ENCODE measurements around the gene SCAMP2. TPM values are rescaled to one million over a fixed set of nuclear protein-coding genes. Genes with fewer than 3 reads are reported as not detected.

Gene SCAMP2
- total and polyA plus RNA-seq, 10 of the 15 experiments (the other 5 are each of a cell fraction or from before 2014, with no cell fraction given), result 10.9 to 158 (median 99.6) TPM

- no peaks in the 10 kb centered on the region for H4K20me1 ChIP-seq (ENCODE audit: control insufficient read depth, insufficient read depth)
- H3K4me2 ChIP-seq (ENCODE audit: control insufficient read depth, insufficient read depth), result no peak overlapping the region
- no peaks in the 10 kb centered on the region for H3K9me3 ChIP-seq (replicated peaks; ENCODE audit: control insufficient read depth, insufficient read depth, low read length)
- in situ Hi-C loops (cut with MboI) (no loop called here), intact Hi-C loops (cut with micrococcal nuclease; ENCODE audit: unreplicated experiment) (loop anchor here (5.0 kb wide), 2 partner anchors 42 to 58 kb away; no protein-coding TSS in a partner anchor)
- ATAC-seq (no peak), DNase-seq (ENCODE audit: low read depth, low spot score) (no peak), FAIRE-seq (no peak)
- BruUV-seq (replicated peaks), result no TSS peak
- H3K27me3 ChIP-seq (replicated peaks in 1 of 2; ENCODE audit: control insufficient read depth in 2 of 2, insufficient read depth in 2 of 2, low read length in 1 of 2), result no peaks in the 10 kb centered on the region
- peaks cover 13% of the 10 kb centered on the region for H3K4me1 ChIP-seq (ENCODE audit: control insufficient read depth, insufficient read depth, low read length)
- CTCF ChIA-PET, result interaction anchor here (0.7 to 6.2 kb wide), 9 partner anchors 9 to 93 kb away, joined by 3 to 59 read pairs (median 3); partner anchors contain the start of gene COX5A
- no peak overlapping the region for H3K4me3 ChIP-seq
- peaks cover 3% of the 10 kb centered on the region; the same call in 1 of the 2 replicates for H3K79me2 ChIP-seq (ENCODE audit: control insufficient read depth, insufficient read depth, low read length)
- no peak overlapping the region for H2AFZ ChIP-seq (ENCODE audit: control insufficient read depth, low read depth, low read length)
- SMC1A ChIA-PET (ENCODE audit: uncharacterized antibody, unreplicated experiment), result interaction anchor here (0.7 to 6.1 kb wide), 5 partner anchors 26 to 73 kb away, joined by 3 to 43 read pairs (median 6); no protein-coding TSS in a partner anchor
- H3K36me3 ChIP-seq (ENCODE audit: control insufficient read depth in 2 of 2, insufficient read depth in 2 of 2, low read length in 1 of 2), result peaks cover 16 to 23% of the 10 kb centered on the region in 2 experiments; a peak in 3 of 4 replicates
- POLR2A ChIA-PET, result interaction anchor here (0.6 to 1.2 kb wide), 3 partner anchors 25 to 57 kb away, joined by 4 read pairs; no protein-coding TSS in a partner anchor
- 75% methylated on average over 12 of the region's 12 CpGs for WGBS (ENCODE audit: insufficient coverage, insufficient replicate concordance, low lambda C conversion rate, missing lambda C conversion rate)
- RAD21 ChIA-PET (ENCODE audit: unreplicated experiment), result interaction anchor here (0.7 to 1.3 kb wide), 3 partner anchors 13 to 62 kb away, joined by 3 to 7 read pairs (median 3); partner anchors contain the start of gene FAM219B
- TF ChIP-seq BHLHE40 (IDR thresholded peaks at IDR 0.05; ENCODE audit: borderline replicate concordance in 1 of 2, low read depth in 2 of 2, low read length in 1 of 2) (no peak), TCF7 (IDR thresholded peaks at IDR 0.05; ENCODE audit: borderline replicate concordance) (no peak), ZNF207 (IDR thresholded peaks at IDR 0.05; ENCODE audit: borderline replicate concordance) (no peak), RCOR1 (conservative IDR thresholded peaks at IDR 0.05; ENCODE audit: low read depth, low read length) (no peak), EZH2 (IDR thresholded peaks at IDR 0.05; ENCODE audit: borderline replicate concordance, control insufficient read depth, low read depth, low read length) (no peak), CUX1 (IDR thresholded peaks at IDR 0.05; ENCODE audit: insufficient replicate concordance, low read depth, low read length) (no peak), ZNF592 (IDR thresholded peaks at IDR 0.05) (no peak), POLR2AphosphoS2 (IDR thresholded peaks at IDR 0.05; ENCODE audit: low read depth, low read length) (no peak), TBL1XR1 (IDR thresholded peaks at IDR 0.05; ENCODE audit: low read depth, low read length) (no peak)
- no peak overlapping the region for H3K27ac ChIP-seq (ENCODE audit: control insufficient read depth, insufficient read depth)
- H3K9ac ChIP-seq (ENCODE audit: control insufficient read depth, insufficient read depth, low read length), result no peak overlapping the region
These were observed 28.6 kb downstream of the SCAMP2 start for GRCh38 chr15:74844319-74845207.
